NCI-H82 treated with DMSO at 0.1 percent for 48 hours (cell line): ENCODE data around the gene KLK6.

Experiments
- DNase-seq: peaks from one replicate; lab custom pipeline; 2025; ENCODE audit not compliant: unreplicated experiment; lab: John Stamatoyannopoulos, UW

The KLK6 gene

DNA sequence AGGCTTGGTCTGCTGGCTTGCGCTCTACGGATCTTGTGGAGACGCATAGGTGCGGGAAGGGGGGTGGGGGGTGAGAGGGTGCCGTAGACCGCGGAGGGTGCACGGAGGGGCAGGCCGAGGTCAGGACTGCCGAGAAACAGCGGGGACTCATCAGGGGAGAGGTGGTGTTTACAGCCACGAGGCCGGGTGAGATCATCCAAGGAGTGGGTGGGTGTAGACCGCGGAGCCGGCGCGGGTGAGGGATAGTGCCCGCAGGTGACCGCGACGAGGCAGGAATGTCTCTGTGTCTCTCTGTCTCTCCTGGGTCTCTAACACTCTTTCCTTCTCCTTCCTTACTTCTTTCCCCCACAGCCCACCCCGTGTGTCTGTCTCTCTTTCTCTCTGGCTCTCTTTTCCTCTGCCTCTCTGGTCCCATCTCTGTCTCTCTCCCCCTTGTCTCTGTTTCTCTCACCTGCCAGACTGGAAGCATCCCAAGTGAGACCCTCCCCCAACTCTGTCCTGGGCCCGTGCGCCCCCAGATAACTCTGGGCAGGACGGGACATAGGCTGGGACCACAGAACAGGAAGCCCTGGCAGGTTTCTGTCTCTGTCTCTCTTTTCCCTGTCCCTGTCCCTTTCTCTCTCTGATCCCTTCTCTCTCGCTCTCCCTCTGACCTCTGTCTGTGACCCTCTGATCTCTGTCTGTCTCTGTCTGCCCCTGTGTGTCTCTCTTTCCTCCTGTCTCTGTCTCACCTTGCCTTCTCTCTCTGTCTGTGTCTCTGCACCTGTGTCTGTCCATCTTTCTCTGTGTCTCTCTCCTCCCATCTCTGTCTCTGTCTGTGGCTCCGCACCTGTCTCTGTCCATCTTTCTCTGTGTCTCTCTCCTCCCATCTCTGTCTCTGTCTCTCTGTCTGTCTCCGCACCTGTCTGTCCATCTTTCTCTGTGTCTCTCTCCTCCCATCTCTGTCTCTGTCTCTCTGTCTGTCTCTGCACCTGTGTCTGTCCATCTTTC, 56.4 kb downstream of the KLK6 start:
- no peak for DNase-seq

DNA sequence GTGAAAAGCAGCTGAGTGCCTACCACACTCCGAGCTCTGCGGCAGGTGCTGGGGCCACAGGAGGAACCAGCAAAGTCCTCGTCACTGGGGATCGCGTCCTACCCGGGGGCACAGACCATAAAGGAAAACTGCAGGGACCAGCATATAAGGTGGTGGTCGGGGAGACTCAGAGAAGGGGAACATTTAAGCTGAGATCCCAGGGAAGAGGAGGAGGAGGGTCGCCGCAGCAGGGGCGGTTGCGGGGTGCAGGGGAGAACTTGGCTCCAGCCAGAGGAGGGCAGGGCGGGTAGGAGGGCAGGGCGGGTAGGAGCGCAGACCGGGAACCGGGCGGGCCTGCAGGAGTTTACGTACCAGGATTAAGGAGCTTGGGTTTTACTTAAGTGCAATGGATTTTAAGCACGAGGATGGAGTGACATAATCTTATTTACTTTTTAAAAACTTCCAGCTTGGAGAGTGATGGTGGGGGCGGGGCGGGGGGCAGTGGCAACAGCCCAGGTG, 57.2 kb downstream of the KLK6 start:
- DNase-seq: no peak

DNA sequence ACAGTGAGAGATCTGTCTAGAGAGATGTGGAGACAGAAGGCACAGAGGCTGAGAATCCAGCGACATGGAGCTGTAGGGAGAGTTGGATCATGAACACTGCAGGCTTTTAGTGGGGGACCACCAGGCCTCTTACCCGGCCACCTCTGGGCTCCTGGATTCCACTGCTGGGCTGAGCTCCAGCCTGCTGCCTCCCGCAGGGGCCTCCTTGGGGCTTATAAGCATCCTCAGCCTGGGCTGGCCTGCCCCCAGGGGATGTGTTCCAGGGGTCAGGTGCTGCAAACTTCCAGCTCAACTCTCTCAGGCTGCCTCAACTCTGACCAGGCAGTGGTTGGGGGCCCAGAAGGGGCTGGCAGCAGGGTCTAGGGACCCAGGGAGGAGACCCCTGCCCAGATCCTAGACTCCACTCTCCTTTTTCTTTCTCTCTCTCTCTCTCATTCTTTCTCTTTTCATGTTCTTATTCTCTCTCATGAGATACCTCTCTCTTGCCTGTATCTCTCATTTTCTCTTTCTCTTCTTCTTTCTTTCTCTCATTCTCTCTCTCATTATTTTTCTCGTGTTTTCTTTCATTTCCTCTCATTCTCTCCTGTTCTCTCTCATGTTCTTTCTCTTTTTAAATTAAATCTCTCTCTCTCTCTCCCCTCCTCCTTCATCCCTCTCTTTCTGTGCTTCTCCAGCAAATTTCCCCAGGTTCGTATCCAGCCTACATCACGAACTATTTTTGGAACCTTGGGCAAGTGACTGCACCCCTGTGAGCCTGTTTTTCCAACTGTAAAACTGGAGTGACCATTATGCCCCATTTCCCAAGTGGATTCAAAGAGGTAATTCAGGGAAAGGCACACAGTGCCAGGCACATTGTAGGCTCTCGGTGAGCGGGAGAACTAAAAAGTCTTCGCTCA, 57.9 kb downstream of the KLK6 start, which contains the start of gene KLK4:
TSS of gene KLK4 (minus strand) at position 190 of the 896 bp plus-strand sequence. CDS start 657 bp downstream, outside the sequence.
- DNase-seq: no peak

DNA sequence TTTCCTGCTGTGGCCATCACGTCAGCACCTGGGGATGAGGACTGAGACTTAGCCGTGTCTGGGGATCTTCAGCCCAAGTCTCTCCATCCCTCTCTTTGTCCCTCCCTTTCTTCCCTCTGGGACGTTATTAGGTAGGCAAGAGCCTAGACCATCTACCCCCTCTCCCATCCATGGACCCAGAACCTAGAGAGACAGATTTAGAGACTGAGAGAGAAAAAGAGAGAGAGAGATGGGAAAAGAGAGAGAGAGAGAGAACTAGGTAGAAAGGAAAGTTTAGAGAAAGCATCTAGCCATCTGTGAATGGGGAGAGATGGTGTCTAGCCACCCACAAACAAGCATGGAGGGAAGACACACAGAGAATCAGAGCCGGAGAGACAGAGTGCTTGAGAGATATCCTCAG, 58.7 kb downstream of the KLK6 start:
- DNase-seq: no peak

DNA sequence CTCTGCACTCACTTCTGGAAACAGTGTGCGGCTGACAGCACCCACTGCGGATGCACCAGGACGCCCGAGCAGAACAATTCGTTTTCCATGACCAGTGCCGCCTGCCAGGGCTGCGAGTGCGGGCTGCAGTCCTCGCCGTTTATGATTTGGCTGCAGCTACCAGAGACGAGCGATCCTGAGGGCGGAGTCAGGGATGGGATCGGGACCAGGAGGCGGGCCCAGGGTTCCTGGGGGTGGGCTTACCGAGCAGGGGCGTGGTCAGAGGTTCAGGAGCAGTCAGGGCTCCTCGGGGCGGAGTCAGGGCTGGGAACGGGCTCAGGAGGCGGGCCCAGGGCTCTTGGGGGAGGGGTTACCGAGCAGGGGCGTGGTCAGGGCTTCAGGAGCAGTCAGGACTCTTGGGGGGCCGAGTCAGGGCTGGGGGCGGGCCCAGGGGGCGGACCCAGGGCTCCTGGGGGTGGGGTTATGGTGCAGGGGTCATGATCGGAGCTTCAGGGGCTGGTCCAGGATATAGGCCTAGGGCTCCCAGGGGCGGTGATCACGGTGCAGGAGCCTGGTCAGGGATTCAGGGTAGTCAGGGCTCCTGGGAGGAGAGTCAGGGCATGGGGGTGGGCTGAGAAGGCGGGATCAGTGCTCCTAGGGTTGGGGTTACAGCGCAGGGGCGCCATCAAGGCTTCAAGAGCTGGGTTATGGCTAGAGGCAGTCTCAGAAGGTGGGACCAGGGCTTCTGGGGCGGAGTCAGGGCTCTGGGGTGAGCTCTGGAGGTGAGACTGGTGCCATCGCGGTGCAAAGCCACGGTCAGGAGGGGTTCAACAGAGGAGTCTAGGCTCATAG, 59.9 kb downstream of the KLK6 start:
- DNase-seq: no peak
